HL-60 (cell line): ENCODE measurements around the gene NDE1.

ENCODE experiments used
- CTCF ChIP-seq: IDR thresholded peaks from one replicate; pipeline ENCODE4 v1.5.1; 2011; ENCODE audit warnings: low read length, control low read depth, inconsistent platforms; ENCODE audit not compliant: insufficient read depth
- POLR2AphosphoS5 ChIP-seq: IDR thresholded peaks from 2 replicates; pipeline ENCODE4 v1.6.1; 2012; ENCODE audit warnings: low read depth
- REST ChIP-seq: IDR thresholded peaks from 2 replicates; pipeline ENCODE4 v1.6.1; 2012; ENCODE audit warnings: low read depth; ENCODE audit not compliant: insufficient replicate concordance

GRCh38 chr16:15660203-15660601 is 10.2 kb downstream of the NDE1 start:
- TF ChIP-seq CTCF (no peak), POLR2AphosphoS5 (no peak), REST (no peak)
